K562 (cell line): ENCODE results near the gene MYO18B. TPM values are rescaled to one million over a fixed set of nuclear protein-coding genes. Genes with fewer than 3 reads are reported as not detected.

Source experiments
- ATAC-seq: fragments of 200-7000 bp; cut with Tn5 transposase; 3 replicates; pipeline ENCODE4 v1.9.1; 2020; ENCODE audit warnings: moderate library complexity
- BruUV-seq: library from RNA; stranded (reverse); fragments of 400-500 nt; replicated peaks from 2 replicates; lab custom pipeline; 2021; lab: Mats Ljungman, UMichigan
- CTCF ChIA-PET: fragments of 300-600 bp; formaldehyde crosslinking; extraction: SDS; loops from one replicate; lab custom pipeline; 2021; ENCODE audit warnings: low intra/inter-chr PET ratio; lab: Yijun Ruan, JAX
- POLR2A ChIA-PET: fragments of 300-600, 350-650 bp; sonication (Branson Sonifier 250); formaldehyde crosslinking; extraction: SDS; loops from one replicate; lab custom pipeline; 2021; ENCODE audit warnings: antibody characterized with exemption, inconsistent platforms; lab: Yijun Ruan, JAX
- DNase-seq, 4 experiments: peaks; one replicate each; pipeline versions ENCODE4 v3.0.0 to v3.0.0-alpha.2; 2011 to 2018; ENCODE audit warnings: low spot score in 3 of 4, mixed read lengths in 3 of 4; ENCODE audit errors: extremely low read depth in 1 of 4
- FAIRE-seq: peaks from 2 replicates; lab custom pipeline; 2011; peaks lifted over from hg19 to GRCh38; lab: Jason Lieb, UNC
- H2AFZ ChIP-seq: 2 replicates; pipeline ENCODE4 v1.6.0; 2011; ENCODE audit warnings: low read depth, low read length, control low read depth, inconsistent platforms
- H3K27ac ChIP-seq: fragments of 200-600 bp; 3 replicates; pipeline ENCODE4 v1.8.0; 2011; ENCODE audit warnings: low read depth, mild to moderate bottlenecking, control low read depth, inconsistent platforms, low read length, moderate library complexity, mixed read lengths; ENCODE audit errors: extremely low read depth
- H3K27me3 ChIP-seq, 2 experiments: fragments of 300-600 bp in 1 of 2; 2 replicates in 1 of 2; 3 replicates in 1 of 2; pipeline versions ENCODE4 v1.6.0 to v1.8.0; 2011; ENCODE audit warnings: inconsistent platforms in 2 of 2, low read length in 2 of 2, mild to moderate bottlenecking in 1 of 2, mixed read lengths in 1 of 2, moderate library complexity in 1 of 2; ENCODE audit not compliant: control insufficient read depth in 2 of 2, insufficient read depth in 2 of 2
- H3K36me3 ChIP-seq: fragments of 300-600 bp; 3 replicates; pipeline ENCODE4 v1.8.0; 2011; ENCODE audit warnings: mild to moderate bottlenecking, low read length, inconsistent platforms; ENCODE audit not compliant: control insufficient read depth, insufficient read depth
- H3K4me1 ChIP-seq, 2 experiments: fragments of 200-600 bp in 1 of 2; replicated peaks in 1 of 2; 2 replicates in 1 of 2; 3 replicates in 1 of 2; pipeline versions ENCODE4 v1.5.1 to v1.8.0; 2011; ENCODE audit warnings: inconsistent platforms in 2 of 2, low read length in 2 of 2, mild to moderate bottlenecking in 1 of 2, mixed read lengths in 1 of 2, moderate library complexity in 1 of 2; ENCODE audit not compliant: control insufficient read depth in 2 of 2, insufficient read depth in 2 of 2
- H3K4me2 ChIP-seq: 2 replicates; pipeline ENCODE4 v1.6.1; 2011; ENCODE audit warnings: low read length, control low read depth, inconsistent platforms, mixed read lengths; ENCODE audit not compliant: insufficient read depth
- H3K4me3 ChIP-seq: fragments of 200-600 bp; sonication (generic), shearing (Covaris generic); 2 replicates; pipeline ENCODE4 v1.5.1; 2016; ENCODE audit warnings: control low read depth, inconsistent platforms
- H3K79me2 ChIP-seq: fragments of 200-600 bp; 3 replicates; pipeline ENCODE4 v1.8.0; 2011; ENCODE audit warnings: low read length, inconsistent platforms; ENCODE audit not compliant: control insufficient read depth, insufficient read depth
- H3K9ac ChIP-seq, 2 experiments: 2 replicates each; pipeline versions ENCODE4 v1.6.0 to v1.6.1; 2011; ENCODE audit warnings: low read depth in 2 of 2, low read length in 2 of 2, control low read depth in 1 of 2, inconsistent platforms in 1 of 2, mild to moderate bottlenecking in 1 of 2, mixed read lengths in 1 of 2; ENCODE audit not compliant: insufficient read depth in 1 of 2
- H3K9me1 ChIP-seq: one replicate; pipeline ENCODE4 v1.6.0; 2011; ENCODE audit warnings: inconsistent platforms, mild to moderate bottlenecking, low read length, moderate library complexity; ENCODE audit not compliant: control insufficient read depth, insufficient read depth
- H3K9me3 ChIP-seq: replicated peaks from 2 replicates; pipeline ENCODE4 v1.5.1; 2011; ENCODE audit warnings: low read depth, low read length, inconsistent platforms; ENCODE audit not compliant: control insufficient read depth, insufficient read depth
- H4K20me1 ChIP-seq: replicated peaks from 2 replicates; pipeline ENCODE4 v1.6.1; 2011; ENCODE audit warnings: low read length, inconsistent platforms, mixed read lengths; ENCODE audit not compliant: control insufficient read depth, insufficient read depth
- ATF7 ChIP-seq: fragments of 450-650 bp; IDR thresholded peaks from 2 replicates; pipeline ENCODE4 v1.7.1; 2014; ENCODE audit warnings: mild to moderate bottlenecking, moderate library complexity
- BDP1 ChIP-seq: IDR thresholded peaks from 3 replicates; pipeline ENCODE4 v1.6.1; 2011; ENCODE audit not compliant: insufficient read length, insufficient read depth
- BHLHE40 ChIP-seq: IDR thresholded peaks from 2 replicates; pipeline ENCODE4 v1.6.1; 2011; ENCODE audit warnings: low read length, improper control_type of control experiment
- CBFB ChIP-seq: sonication (generic); formaldehyde crosslinking; IDR thresholded peaks from 2 replicates; pipeline ENCODE4 v1.4.0; 2020; ENCODE audit warnings: mild to moderate bottlenecking, missing genetic modification reagents
- CREM ChIP-seq: IDR thresholded peaks from 2 replicates; pipeline ENCODE4 v1.6.1; 2014; ENCODE audit warnings: antibody characterized with exemption, low read depth
- CTCFL ChIP-seq: IDR thresholded peaks from 2 replicates; pipeline ENCODE4 v1.6.1; 2011; ENCODE audit warnings: borderline replicate concordance, low read depth, mild to moderate bottlenecking, moderate library complexity, low read length; ENCODE audit not compliant: insufficient read depth, poor library complexity, severe bottlenecking
- FOXA3 ChIP-seq, 2 experiments: fragments of 450-650 bp in 1 of 2; sonication (generic) in 1 of 2; formaldehyde crosslinking; IDR thresholded peaks in 1 of 2; conservative IDR thresholded peaks in 1 of 2; 2 replicates each; pipeline versions ENCODE4 v1.4.0 to v1.8.0; 2020 to 2022; ENCODE audit warnings: mild to moderate bottlenecking in 2 of 2, missing genetic modification reagents in 1 of 2
- FOXM1 ChIP-seq, 2 experiments: fragments of 450-650 bp in 1 of 2; sonication (generic) in 1 of 2; formaldehyde crosslinking in 1 of 2; IDR thresholded peaks; 2 replicates each; pipeline versions ENCODE4 v1.6.1 to v1.9.0; 2017 to 2022; ENCODE audit warnings: low read depth in 2 of 2, mild to moderate bottlenecking in 2 of 2, missing genetic modification reagents in 1 of 2, moderate library complexity in 1 of 2
- JUND ChIP-seq, 2 experiments: IDR thresholded peaks; 2 replicates in 1 of 2; 3 replicates in 1 of 2; pipeline ENCODE4 v1.6.1; 2011; ENCODE audit warnings: borderline replicate concordance in 2 of 2, low read depth in 2 of 2, low read length in 2 of 2, improper control_type of control experiment in 1 of 2, missing biosample characterization in 1 of 2, missing genetic modification characterization in 1 of 2, missing genetic modification reagents in 1 of 2
- MNT ChIP-seq, 2 experiments: fragments of 450-650 bp; conservative IDR thresholded peaks; 2 replicates each; pipeline ENCODE4 v1.6.1; 2017; ENCODE audit warnings: mild to moderate bottlenecking in 2 of 2, moderate library complexity in 2 of 2
- NR2F6 ChIP-seq: fragments of 450-650 bp; formaldehyde crosslinking; IDR thresholded peaks from 2 replicates; pipeline ENCODE4 v1.4.0; 2020; ENCODE audit warnings: mild to moderate bottlenecking
- PHF20 ChIP-seq: fragments of 450-650 bp; IDR thresholded peaks from 2 replicates; pipeline ENCODE4 v1.6.1; 2018; ENCODE audit not compliant: partially characterized antibody
- THAP7 ChIP-seq: fragments of 250-450 bp; sonication (Bioruptor Pico); IDR thresholded peaks from 2 replicates; pipeline ENCODE4 v1.5.0; 2021
- ZNF140 ChIP-seq: fragments of 250-450 bp; sonication (Bioruptor Pico); IDR thresholded peaks from 2 replicates; pipeline ENCODE4 v1.8.0; 2021; ENCODE audit warnings: moderate library complexity, mild to moderate bottlenecking, inconsistent platforms
- ZNF24 ChIP-seq: fragments of 450-650 bp; IDR thresholded peaks from 2 replicates; pipeline ENCODE4 v1.6.1; 2016
- ZNF75A ChIP-seq: fragments of 450-650 bp; formaldehyde crosslinking; IDR thresholded peaks from 2 replicates; pipeline ENCODE4 v1.4.0; 2020; ENCODE audit warnings: mild to moderate bottlenecking
- WGBS: fragments of 100-300 bp; shearing (Covaris generic); methylation state at CpG from one replicate; pipeline ENCODE4 v1.1.6; 2016; ENCODE audit warnings: low coverage, mixed read lengths; ENCODE audit not compliant: insufficient coverage; ENCODE audit errors: missing lambda C conversion rate; 5-methylcytosine and 5-hydroxymethylcytosine counted together
- in situ Hi-C: fragments of 300-500 bp; cut with MboI; formaldehyde crosslinking; loops from 4 replicates; pipeline ENCODE4 v1.15.0; 2018; ENCODE audit warnings: inconsistent platforms, mixed read lengths
- intact Hi-C: fragments of 100-400 bp; cut with micrococcal nuclease; formaldehyde crosslinking; loops from 2 replicates; pipeline ENCODE4 v1.14.2; 2022
- polyA plus RNA-seq, 8 experiments: library from polyadenylated mRNA; depleted of rRNA in 4 of 8; stranded (reverse) in 5 of 8; unstranded in 3 of 8; fragments of >200 nt; fragmentation: Nextera tagmentation in 2 of 8; fragmentation: Illumina TruSeq in 1 of 8; extraction: Ambion mirVana in 2 of 8; extraction: Trizol in 1 of 8; gene quantifications; 2 replicates each; pipeline versions ENCODE4 v1.2.1 to v1.2.3, GENCODE V29; 2011 to 2014; ENCODE audit warnings: inconsistent platforms in 1 of 8, missing spikeins in 1 of 8
- total RNA-seq, 7 experiments: library from RNA; depleted of rRNA in 6 of 7; stranded (reverse); fragments of >200 nt in 6 of 7; fragmentation: Illumina TruSeq in 2 of 7; extraction: Trizol in 2 of 7; gene quantifications; 2 replicates each; pipeline versions ENCODE4 v1.2.1 to v1.2.3, GENCODE V29; 2011 to 2021; ENCODE audit warnings: low replicate concordance in 1 of 7

Gene MYO18B
- total and polyA plus RNA-seq, 9 of the 15 experiments (the other 6 are each of a cell fraction or from before 2014, with no cell fraction given): 0.06 to 7.0 (median 4.3) TPM

- DNase-seq: no peak
- Histone ChIP-seq H3K36me3 (peaks cover 11% of the 10 kb centered on the region; the same call in 1 of the 3 replicates), H4K20me1 (0 out of 2 replicates have a peak, but pooled peaks cover 3% of the 10 kb centered on the region), H3K9me1 (no peaks in the 10 kb centered on the region), H3K9ac (no peak overlapping the region), H3K4me1 (no peaks in the 10 kb centered on the region; a peak in 1 of 5 replicates), H3K27ac (no peak overlapping the region), H3K9me3 (no peaks in the 10 kb centered on the region), H2AFZ (no peak overlapping the region), H3K79me2 (no peaks in the 10 kb centered on the region), H3K4me2 (no peak overlapping the region), H3K27me3 (no peaks in the 10 kb centered on the region), H3K4me3 (no peak overlapping the region)
- BruUV-seq: no TSS peak
- in situ Hi-C loops: no loop called here
- no peak for ATAC-seq
- ChIA-PET POLR2A (interaction anchor here (0.7 to 1.0 kb wide), 2 partner anchors 8 to 18 kb away, joined by 3 to 10 read pairs; no protein-coding TSS in a partner anchor), CTCF (no interaction called here)
- WGBS: 63% methylated on average over 2 of the region's 2 CpGs
- TF ChIP-seq THAP7: no peak
- no peak for TF ChIP-seq ATF7
- TF ChIP-seq NR2F6 (CRISPR knock-in tag): no peak
- TF ChIP-seq ZNF75A (CRISPR knock-in tag): no peak
- no peak for TF ChIP-seq BHLHE40
- TF ChIP-seq PHF20: no peak
- TF ChIP-seq JUND (IDR thresholded peaks at IDR 0.05; ENCODE audit: borderline replicate concordance, low read depth, low read length): no peak
- TF ChIP-seq JUND (tag; IDR thresholded peaks at IDR 0.05; ENCODE audit: borderline replicate concordance, low read depth, low read length): no peak
- no peak for TF ChIP-seq FOXM1 (IDR thresholded peaks at IDR 0.05; ENCODE audit: low read depth)
- TF ChIP-seq FOXM1 (CRISPR knock-in tag; IDR thresholded peaks at IDR 0.05; ENCODE audit: low read depth): no peak
- TF ChIP-seq ZNF24: no peak
- TF ChIP-seq CREM: no peak
- no peak for TF ChIP-seq BDP1
- TF ChIP-seq FOXA3 (CRISPR knock-in tag; conservative IDR thresholded peaks at IDR 0.05 in 1 of 2, IDR thresholded peaks at IDR 0.05 in 1 of 2): no peak
- no peak for TF ChIP-seq CBFB (CRISPR knock-in tag)
- TF ChIP-seq ZNF140 (CRISPR knock-in tag): no peak
- no peak for TF ChIP-seq CTCFL
- TF ChIP-seq MNT (conservative IDR thresholded peaks at IDR 0.05): no peak
- intact Hi-C loops: no loop called here
- no peak for FAIRE-seq
These were observed 60.0 kb downstream of the MYO18B start for GRCh38 chr22:25802018-25802417.
